GM18499 (cell line): Measurements from ENCODE around the gene ZNF597.
"Not testable (repeated sequence)": the region's sequence is repeated elsewhere in the genome, so short reads cannot be mapped to it uniquely, and the experiment has no call there.

Source experiments
- ATAC-seq: cut with Tn5 transposase; IDR thresholded peaks from one replicate; pipeline ENCODE4 v1.9.1; 2021; ENCODE audit warnings: moderate number of reproducible peaks; ENCODE audit not compliant: insufficient read depth, unreplicated experiment

The ZNF597 gene

DNA sequence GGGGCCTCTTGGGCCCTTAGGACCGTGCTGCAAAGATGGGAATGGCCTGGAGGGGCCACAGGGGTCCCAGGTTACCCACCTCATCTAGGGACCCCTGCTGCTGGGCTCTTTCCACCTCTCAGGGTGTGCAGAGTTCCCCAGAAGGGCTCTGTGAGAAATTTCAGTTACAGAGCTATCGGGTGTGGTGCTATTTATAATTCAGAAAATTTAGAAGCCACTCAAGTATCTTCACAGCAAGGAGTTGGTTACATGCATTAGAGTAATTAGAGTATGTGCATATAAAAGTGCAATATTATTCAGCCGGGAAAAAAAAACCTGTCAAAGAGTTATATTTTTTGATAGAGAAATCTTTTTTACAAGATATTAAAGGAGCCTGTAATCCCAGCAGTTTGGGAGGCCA, 33.1 kb upstream of the ZNF597 start:
- ATAC-seq: no peak

DNA sequence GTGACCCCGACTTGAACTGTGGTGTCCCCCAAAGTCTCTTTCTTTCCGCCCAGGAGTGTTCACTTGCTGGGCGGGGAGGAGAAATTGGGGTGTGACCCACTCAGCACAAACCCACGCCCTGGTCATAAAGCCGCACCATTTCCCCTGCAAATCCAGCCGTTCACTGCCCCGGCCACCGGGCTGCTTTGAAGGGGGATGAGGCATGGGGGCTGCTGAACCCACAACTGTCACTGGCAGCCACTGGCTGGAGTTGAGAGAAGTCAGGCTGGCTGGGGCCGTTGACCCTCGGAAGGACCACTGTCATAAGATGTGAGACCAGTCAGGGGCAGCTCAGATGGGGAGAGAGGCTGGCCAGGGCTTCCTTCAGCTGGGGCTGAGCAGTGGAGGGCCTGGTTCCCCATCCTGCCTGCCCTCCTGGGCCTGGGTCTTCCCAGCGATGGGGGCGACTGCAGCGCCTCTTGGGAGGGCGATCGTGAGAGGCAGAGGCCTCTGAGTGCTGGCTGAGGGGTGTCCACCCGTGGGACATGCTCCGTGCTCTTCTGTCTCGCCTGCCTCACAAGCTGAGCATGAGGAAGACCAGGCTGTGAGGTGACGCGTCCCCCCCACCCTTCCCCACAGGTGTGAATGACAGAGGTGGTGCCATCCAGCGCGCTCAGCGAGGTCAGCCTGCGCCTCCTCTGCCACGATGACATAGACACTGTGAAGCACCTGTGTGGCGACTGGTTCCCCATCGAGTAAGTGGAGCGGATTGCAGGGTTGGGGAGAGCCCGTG, 32.5 kb upstream of the ZNF597 start:
- ATAC-seq: no peak

- not testable (repeated sequence) for ATAC-seq
Measured at GRCh38 chr16:3474870-3475269, 31.6 kb upstream of the ZNF597 start.

GRCh38 chr16:3474136-3474779, 31.0 kb upstream of the ZNF597 start:
- no peak for ATAC-seq

GRCh38 chr16:3473596-3473943, 30.3 kb upstream of the ZNF597 start:
- ATAC-seq: not testable (repeated sequence)

DNA sequence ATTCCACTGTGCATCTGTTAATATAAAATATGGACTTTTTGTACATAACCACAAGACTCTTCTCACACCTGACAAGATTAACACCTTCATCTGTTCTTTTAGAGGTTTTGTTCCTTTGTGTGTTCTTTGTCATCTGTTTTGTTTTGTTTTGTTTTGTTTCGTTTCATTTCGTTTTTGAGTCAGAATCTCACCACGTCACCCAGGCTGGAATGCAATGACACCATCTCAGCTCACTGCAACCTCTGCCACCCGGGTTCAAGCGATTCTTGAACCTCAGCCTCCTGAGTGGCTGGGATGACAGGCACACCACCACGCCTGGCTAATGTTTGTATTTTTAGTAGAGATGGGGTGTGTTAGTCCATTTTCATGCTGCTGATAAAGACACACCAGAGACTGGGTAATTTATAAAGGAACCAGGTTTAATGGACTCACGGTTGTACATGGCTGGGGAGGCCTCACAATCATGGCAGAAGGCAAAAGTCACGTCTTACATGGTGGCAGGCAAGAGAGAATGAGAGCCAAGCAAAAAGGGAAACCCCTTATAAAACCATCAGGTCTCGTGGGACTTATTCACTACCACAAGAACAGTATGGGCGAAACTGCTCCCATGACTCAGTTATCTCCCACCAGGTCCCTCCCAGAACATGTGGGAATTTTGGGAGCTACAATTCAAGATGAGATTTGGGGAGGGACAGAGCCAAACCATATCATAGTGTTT, 29.7 kb upstream of the ZNF597 start:
- no peak for ATAC-seq

- no peak for ATAC-seq
Measured at GRCh38 chr16:3471518-3472176, 28.3 kb upstream of the ZNF597 start.

DNA sequence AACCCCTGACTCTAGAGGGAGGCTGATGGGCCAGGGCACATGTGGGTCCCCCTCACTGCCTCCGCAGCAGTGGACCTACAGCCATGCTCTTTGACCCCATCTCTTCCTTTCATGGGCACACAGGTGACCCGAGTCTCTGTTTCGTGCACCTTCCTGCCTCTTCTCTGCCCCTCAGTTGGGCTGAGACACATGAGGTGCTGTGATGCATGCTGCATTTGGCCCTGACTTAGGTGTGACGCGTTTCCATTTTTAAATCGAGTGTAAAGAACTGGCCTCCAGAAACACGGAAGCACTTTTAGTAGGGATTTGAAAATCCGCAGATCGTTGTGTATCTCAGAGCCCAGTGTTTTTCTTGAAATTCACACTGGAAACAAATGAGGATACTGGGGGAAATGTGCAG, 27.4 kb upstream of the ZNF597 start:
- no peak for ATAC-seq

DNA sequence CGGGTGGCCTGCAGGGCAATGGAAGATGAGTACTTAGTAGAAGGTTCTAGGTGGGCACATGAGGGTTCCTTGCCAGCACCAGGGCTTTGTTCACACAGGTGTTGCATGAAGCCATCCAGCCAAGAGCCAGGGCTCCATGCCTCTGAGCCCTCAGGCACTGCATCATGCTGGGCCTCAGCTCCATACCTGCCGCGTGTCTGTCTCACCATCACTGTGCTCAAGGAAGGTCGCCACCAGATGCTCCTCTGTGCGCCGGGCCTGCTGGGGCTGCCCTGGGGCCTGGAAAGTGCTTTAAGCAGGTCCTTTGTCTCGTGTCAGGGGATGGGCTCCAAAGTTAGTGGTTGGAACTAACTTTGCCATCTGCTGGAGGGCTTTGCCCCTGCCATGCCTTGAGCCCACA, 26.4 kb upstream of the ZNF597 start:
- ATAC-seq: no peak

GRCh38 chr16:3468501-3468900, 25.2 kb upstream of the ZNF597 start:
- no peak for ATAC-seq

- no peak for ATAC-seq
Measured at GRCh38 chr16:3467921-3468320, 24.6 kb upstream of the ZNF597 start.

GRCh38 chr16:3467182-3467581, 23.9 kb upstream of the ZNF597 start:
- no peak for ATAC-seq

DNA sequence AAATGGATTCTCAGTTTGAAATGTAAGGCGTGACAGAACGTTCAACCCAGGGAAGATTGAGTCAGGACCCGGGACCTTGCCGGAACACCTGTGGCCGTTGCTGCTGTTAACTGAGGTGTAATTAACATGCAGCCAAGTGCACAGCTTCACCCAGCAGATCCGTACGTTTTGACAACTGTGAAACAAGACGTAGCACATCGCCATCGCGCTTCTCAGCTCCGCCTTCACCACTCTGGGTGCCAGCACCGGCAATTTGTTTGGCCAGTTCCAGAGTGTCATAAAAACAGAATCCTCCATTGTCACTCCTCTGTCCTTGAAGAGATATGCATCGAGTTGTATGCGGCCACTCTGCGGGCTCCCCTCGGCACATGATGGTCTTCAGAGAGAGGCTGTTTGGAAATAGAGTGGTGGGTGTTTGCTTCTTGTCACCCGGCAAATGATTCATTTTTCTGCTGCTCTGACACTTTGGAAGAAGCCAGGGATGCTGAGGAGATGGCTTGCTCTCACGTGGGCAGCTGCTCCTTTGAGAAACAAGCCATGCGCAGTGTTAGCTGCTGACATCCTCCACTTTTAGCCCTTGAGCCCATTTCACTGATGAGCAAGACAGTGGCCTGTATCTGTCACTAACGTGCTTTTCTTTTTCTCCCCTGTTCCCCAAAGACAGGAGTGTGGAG, 22.7 kb upstream of the ZNF597 start:
- ATAC-seq: no peak

DNA sequence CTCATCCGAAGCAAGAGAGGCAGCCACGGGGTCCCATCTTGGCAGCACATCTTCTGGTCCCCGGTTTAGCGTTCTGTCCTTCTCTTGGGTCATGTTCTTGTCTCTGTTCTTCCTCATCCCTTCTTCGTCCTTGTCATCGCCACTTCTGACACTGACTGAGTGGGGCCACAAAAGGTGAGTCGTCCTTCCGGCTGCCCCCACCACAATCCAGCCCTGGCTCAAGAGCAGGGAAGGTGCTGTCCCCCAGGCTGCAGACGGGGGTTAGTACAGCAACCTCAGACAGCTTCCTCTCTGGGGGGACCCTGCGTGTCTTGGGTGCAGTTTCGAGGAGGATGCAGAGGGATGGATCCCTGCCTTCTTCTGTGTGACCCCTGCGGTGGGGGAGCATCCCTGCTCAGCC, 22.0 kb upstream of the ZNF597 start:
- no peak for ATAC-seq

- ATAC-seq: no peak
Measured at GRCh38 chr16:3461151-3461550, 17.8 kb upstream of the ZNF597 start.

DNA sequence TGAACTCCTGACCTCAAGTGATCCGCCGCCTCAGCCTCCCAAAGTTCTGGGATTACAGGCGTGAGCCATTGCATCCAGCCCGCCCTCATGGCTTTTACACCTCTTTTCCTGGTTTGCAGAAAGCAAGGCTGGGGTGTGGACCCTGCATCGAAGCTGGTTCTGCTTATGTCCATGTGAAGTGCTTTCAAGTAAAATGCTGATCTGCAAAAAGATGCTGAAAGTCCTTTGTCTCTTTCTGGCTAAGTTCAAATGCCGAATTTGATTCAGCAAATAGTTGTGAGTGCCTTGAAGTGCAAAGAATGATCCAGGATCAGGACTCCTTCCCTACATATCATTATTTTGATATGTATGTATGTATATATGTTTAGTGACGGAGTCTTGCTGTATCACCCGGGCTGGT, 17.3 kb upstream of the ZNF597 start:
- ATAC-seq: no peak

DNA sequence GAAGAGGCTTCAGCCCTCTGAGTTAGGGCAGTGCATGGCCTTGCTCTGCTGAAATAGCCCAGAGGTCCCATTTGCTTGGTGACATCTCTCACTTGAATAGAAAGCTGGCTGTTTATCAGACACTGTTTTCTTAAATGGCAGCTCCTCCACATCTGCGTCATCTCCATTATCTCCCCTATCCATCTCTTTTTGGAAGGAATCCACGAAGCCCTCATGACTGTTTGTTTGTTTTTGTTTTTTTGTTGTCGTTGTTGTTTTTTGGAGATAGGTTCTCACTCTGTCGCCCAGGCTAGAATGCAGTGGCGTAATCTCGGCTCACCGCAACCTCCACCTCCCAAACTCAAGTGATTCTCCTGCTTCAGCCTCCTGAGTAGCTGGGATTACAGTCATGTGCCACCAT, 16.8 kb upstream of the ZNF597 start:
- ATAC-seq: no peak

- ATAC-seq: no peak
Measured at GRCh38 chr16:3459401-3460090, 16.2 kb upstream of the ZNF597 start.

- no peak for ATAC-seq
Measured at GRCh38 chr16:3458852-3459361, 15.6 kb upstream of the ZNF597 start.
